ENCODE results near the gene ZPR1.
"Not testable (repeated sequence)": the region's sequence is repeated elsewhere in the genome, so short reads cannot be mapped to it uniquely, and the experiment has no call there.

Gene ZPR1

GRCh38 chr11:116823031-116823843 is 35.4 kb upstream of the ZPR1 start, which contains the start of gene APOA4:
TSS of gene APOA4 (minus strand) at chr11:116823304. CDS start at chr11:116823191, 113 bp downstream.
- no peak for DNase-seq

- DNase-seq: no peak
Observed at GRCh38 chr11:116822575-116822974, 34.8 kb upstream of the ZPR1 start.

GRCh38 chr11:116821050-116821918 is 33.5 kb upstream of the ZPR1 start:
- no peak for DNase-seq

GRCh38 chr11:116819049-116819448 is 31.2 kb upstream of the ZPR1 start:
- DNase-seq: no peak

- no peak for DNase-seq
Observed at GRCh38 chr11:116814502-116814901, 26.7 kb upstream of the ZPR1 start.

GRCh38 chr11:116813781-116814471 is 26.1 kb upstream of the ZPR1 start:
- DNase-seq: no peak

- no peak for DNase-seq
Observed at GRCh38 chr11:116813170-116813569, 25.3 kb upstream of the ZPR1 start.

GRCh38 chr11:116812109-116812508 is 24.3 kb upstream of the ZPR1 start:
- no peak for DNase-seq

GRCh38 chr11:116811194-116811593 is 23.4 kb upstream of the ZPR1 start:
- no peak for DNase-seq

GRCh38 chr11:116808262-116809175 is 20.7 kb upstream of the ZPR1 start:
- DNase-seq: no peak

GRCh38 chr11:116807601-116808261 is 19.9 kb upstream of the ZPR1 start:
- DNase-seq: no peak

- DNase-seq: no peak
Observed at GRCh38 chr11:116804001-116804400, 16.2 kb upstream of the ZPR1 start.

- not testable (repeated sequence) for DNase-seq
Observed at GRCh38 chr11:116801662-116802061, 13.8 kb upstream of the ZPR1 start.

GRCh38 chr11:116800610-116801009 is 12.8 kb upstream of the ZPR1 start:
- DNase-seq: no peak

GRCh38 chr11:116798368-116798767 is 10.5 kb upstream of the ZPR1 start:
- DNase-seq: no peak

- no peak for DNase-seq
Observed at GRCh38 chr11:116797816-116798215, 10.0 kb upstream of the ZPR1 start.

- no peak for DNase-seq
Observed at GRCh38 chr11:116796548-116796947, 8.7 kb upstream of the ZPR1 start.

- no peak for DNase-seq
Observed at GRCh38 chr11:116794851-116795250, 7.0 kb upstream of the ZPR1 start.

GRCh38 chr11:116793772-116794097 is 5.9 kb upstream of the ZPR1 start:
- no peak for DNase-seq

- DNase-seq: no peak
Observed at GRCh38 chr11:116792869-116793771, 5.3 kb upstream of the ZPR1 start.

Measured in NCI-H187 (cell line).